Duodenal mucosa (tissue), 2 donors: Measurements from ENCODE around the gene MEIOSIN.
A peak's percentile ranks its signal among the peaks of the same experiment; 100 is the strongest.
"Not testable (repeated sequence)": the region's sequence is repeated elsewhere in the genome, so short reads cannot be mapped to it uniquely, and the experiment has no call there.

Source experiments
- H3K27ac ChIP-seq: one replicate; pipeline ENCODE4 v1.7.0; 2013; ENCODE audit warnings: low read depth, low read length
- H3K27me3 ChIP-seq, 2 donors: one replicate each; pipeline ENCODE4 v1.7.0; 2013; ENCODE audit warnings: low read length in 2 of 2, control low read depth in 1 of 2; ENCODE audit not compliant: insufficient read depth in 2 of 2, control insufficient read depth in 1 of 2
- H3K36me3 ChIP-seq, 2 donors: one replicate each; pipeline ENCODE4 v1.7.0; 2013; ENCODE audit warnings: low read length in 2 of 2, control low read depth in 1 of 2; ENCODE audit not compliant: insufficient read depth in 2 of 2, control insufficient read depth in 1 of 2
- H3K4me1 ChIP-seq, 2 donors: one replicate each; pipeline ENCODE4 v1.7.0; 2013; ENCODE audit warnings: low read length in 2 of 2, control low read depth in 1 of 2; ENCODE audit not compliant: insufficient read depth in 2 of 2, control insufficient read depth in 1 of 2
- H3K4me3 ChIP-seq, 2 donors: one replicate each; pipeline ENCODE4 v1.7.0; 2013; ENCODE audit warnings: low read length in 2 of 2, low read depth in 1 of 2
- H3K9ac ChIP-seq, 2 donors: one replicate each; pipeline ENCODE4 v1.7.0; 2013; ENCODE audit warnings: low read length in 2 of 2, low read depth in 1 of 2
- H3K9me3 ChIP-seq, 2 donors: one replicate each; pipeline ENCODE4 v1.7.0; 2013; ENCODE audit warnings: low read length in 2 of 2, control low read depth in 1 of 2; ENCODE audit not compliant: control insufficient read depth in 1 of 2

The MEIOSIN gene

GRCh38 chr19:45790942-45791341 is 57.7 kb downstream of the MEIOSIN start:
- no peak overlapping the region for H3K27ac ChIP-seq
- no peak overlapping the region for H3K9ac ChIP-seq
- peaks cover 6 to 29% of the 10 kb centered on the region in 2 donors for H3K36me3 ChIP-seq
- H3K4me1 ChIP-seq: peaks cover 16 to 20% of the 10 kb centered on the region in 2 donors
- H3K27me3 ChIP-seq: no peaks in the 10 kb centered on the region
- H3K9me3 ChIP-seq: no peaks in the 10 kb centered on the region
- no peak overlapping the region for H3K4me3 ChIP-seq

GRCh38 chr19:45791744-45792469 is 58.7 kb downstream of the MEIOSIN start:
- no peaks in the 10 kb centered on the region for H3K27me3 ChIP-seq
- peak overlapping the region; percentile 44 to 74 for H3K9ac ChIP-seq
- H3K36me3 ChIP-seq: peaks cover 6 to 20% of the 10 kb centered on the region in 2 donors
- peaks cover 16 to 20% of the 10 kb centered on the region in 2 donors for H3K4me1 ChIP-seq
- H3K4me3 ChIP-seq: peak overlapping the region; percentile 70 to 77
- no peaks in the 10 kb centered on the region for H3K9me3 ChIP-seq
- no peak overlapping the region for H3K27ac ChIP-seq

GRCh38 chr19:45792470-45793177 is 59.4 kb downstream of the MEIOSIN start, which contains the start of gene DMWD:
Gene DMWD (minus strand): TSS chr19:45792845. CDS start chr19:45792756, 89 bp downstream.
- Histone ChIP-seq H3K9me3 (no peaks in the 10 kb centered on the region), H3K27ac (no peak within 1 kb of the TSS), H3K27me3 (no peaks in the 10 kb centered on the region), H3K4me3 (peak within 1 kb of the TSS; percentile 70 to 77), H3K36me3 (peaks cover 4 to 15% of the 10 kb centered on the region in 2 donors), H3K9ac (peak within 1 kb of the TSS; percentile 44 to 74), H3K4me1 (peaks cover 16 to 20% of the 10 kb centered on the region in 2 donors)

GRCh38 chr19:45793178-45793564 is 59.9 kb downstream of the MEIOSIN start:
- Histone ChIP-seq H3K27me3 (no peaks in the 10 kb centered on the region), H3K9ac (no peak overlapping the region)

GRCh38 chr19:45793876-45794275 is 60.6 kb downstream of the MEIOSIN start:
- H3K9me3 ChIP-seq: no peaks in the 10 kb centered on the region
- H3K9ac ChIP-seq: no peak overlapping the region
- H3K36me3 ChIP-seq: peaks cover 4 to 7% of the 10 kb centered on the region in 2 donors
- no peak overlapping the region for H3K4me3 ChIP-seq
- peaks cover 16 to 20% of the 10 kb centered on the region in 2 donors for H3K4me1 ChIP-seq
- H3K27ac ChIP-seq: no peak overlapping the region
- H3K27me3 ChIP-seq: no peaks in the 10 kb centered on the region

More at GRCh38 chr19:45793178-45793564, 59.9 kb downstream of the MEIOSIN start:
- Histone ChIP-seq H3K4me1 (peaks cover 16 to 20% of the 10 kb centered on the region in 2 donors), H3K9me3 (no peaks in the 10 kb centered on the region), H3K27ac (no peak overlapping the region), H3K4me3 (peak overlapping the region in 1 of 2 donors; percentile 4), H3K36me3 (peaks cover 4 to 12% of the 10 kb centered on the region in 2 donors)

GRCh38 chr19:45794627-45795026 is 61.4 kb downstream of the MEIOSIN start:
- H3K4me1 ChIP-seq: peaks cover 16 to 20% of the 10 kb centered on the region in 2 donors
- no peaks in the 10 kb centered on the region for H3K9me3 ChIP-seq
- no peaks in the 10 kb centered on the region for H3K27me3 ChIP-seq
- no peak overlapping the region for H3K9ac ChIP-seq
- no peak overlapping the region for H3K27ac ChIP-seq
- H3K4me3 ChIP-seq: no peak overlapping the region
- H3K36me3 ChIP-seq: peaks cover 0 to 4% of the 10 kb centered on the region in 2 donors

- H3K4me3 ChIP-seq: no peak overlapping the region
- H3K36me3 ChIP-seq: no peaks in the 10 kb centered on the region
- no peak overlapping the region for H3K27ac ChIP-seq
- no peaks in the 10 kb centered on the region for H3K9me3 ChIP-seq
- peaks cover 0 to 5% of the 10 kb centered on the region in 2 donors for H3K27me3 ChIP-seq
- H3K4me1 ChIP-seq: no peaks in the 10 kb centered on the region
- no peak overlapping the region for H3K9ac ChIP-seq
Measured at GRCh38 chr19:45798995-45799517, 65.8 kb downstream of the MEIOSIN start.

GRCh38 chr19:45799541-45799940 is 66.3 kb downstream of the MEIOSIN start:
- not testable (repeated sequence) for H3K36me3 ChIP-seq, H3K27me3 ChIP-seq, H3K4me3 ChIP-seq, H3K27ac ChIP-seq, H3K4me1 ChIP-seq, H3K9me3 ChIP-seq, H3K9ac ChIP-seq

GRCh38 chr19:45800070-45800553 is 66.9 kb downstream of the MEIOSIN start:
- Histone ChIP-seq H3K4me3 (no peak overlapping the region), H3K27me3 (peaks cover 0 to 5% of the 10 kb centered on the region in 2 donors), H3K4me1 (no peaks in the 10 kb centered on the region), H3K9me3 (no peaks in the 10 kb centered on the region), H3K27ac (no peak overlapping the region), H3K9ac (no peak overlapping the region), H3K36me3 (no peaks in the 10 kb centered on the region)
